ENCODE data around the gene PDZK1IP1.
"Not testable (repeated sequence)": the region's sequence is repeated elsewhere in the genome, so short reads cannot be mapped to it uniquely, and the experiment has no call there.

The PDZK1IP1 gene

DNA sequence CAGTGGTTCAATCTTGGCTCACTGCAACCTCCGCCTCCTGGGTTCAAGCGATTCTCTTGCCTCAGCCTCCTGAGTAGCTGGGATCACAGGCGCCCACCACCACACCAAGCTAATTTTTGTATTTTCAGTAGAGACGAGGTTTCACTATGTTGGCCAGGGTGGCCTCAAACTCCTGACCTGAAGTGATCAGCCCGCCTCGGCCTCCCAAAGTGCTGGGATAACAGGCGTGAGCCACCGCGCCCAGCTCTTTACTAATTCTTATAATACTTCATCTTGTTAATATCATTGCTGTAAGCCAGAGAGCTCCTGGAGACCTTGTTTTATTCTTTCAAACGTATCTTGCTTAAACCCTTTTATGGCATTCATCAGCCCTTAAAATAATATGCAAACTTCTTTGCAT is 3.7 kb upstream of the PDZK1IP1 start:
- not testable (repeated sequence) for DNase-seq

DNA sequence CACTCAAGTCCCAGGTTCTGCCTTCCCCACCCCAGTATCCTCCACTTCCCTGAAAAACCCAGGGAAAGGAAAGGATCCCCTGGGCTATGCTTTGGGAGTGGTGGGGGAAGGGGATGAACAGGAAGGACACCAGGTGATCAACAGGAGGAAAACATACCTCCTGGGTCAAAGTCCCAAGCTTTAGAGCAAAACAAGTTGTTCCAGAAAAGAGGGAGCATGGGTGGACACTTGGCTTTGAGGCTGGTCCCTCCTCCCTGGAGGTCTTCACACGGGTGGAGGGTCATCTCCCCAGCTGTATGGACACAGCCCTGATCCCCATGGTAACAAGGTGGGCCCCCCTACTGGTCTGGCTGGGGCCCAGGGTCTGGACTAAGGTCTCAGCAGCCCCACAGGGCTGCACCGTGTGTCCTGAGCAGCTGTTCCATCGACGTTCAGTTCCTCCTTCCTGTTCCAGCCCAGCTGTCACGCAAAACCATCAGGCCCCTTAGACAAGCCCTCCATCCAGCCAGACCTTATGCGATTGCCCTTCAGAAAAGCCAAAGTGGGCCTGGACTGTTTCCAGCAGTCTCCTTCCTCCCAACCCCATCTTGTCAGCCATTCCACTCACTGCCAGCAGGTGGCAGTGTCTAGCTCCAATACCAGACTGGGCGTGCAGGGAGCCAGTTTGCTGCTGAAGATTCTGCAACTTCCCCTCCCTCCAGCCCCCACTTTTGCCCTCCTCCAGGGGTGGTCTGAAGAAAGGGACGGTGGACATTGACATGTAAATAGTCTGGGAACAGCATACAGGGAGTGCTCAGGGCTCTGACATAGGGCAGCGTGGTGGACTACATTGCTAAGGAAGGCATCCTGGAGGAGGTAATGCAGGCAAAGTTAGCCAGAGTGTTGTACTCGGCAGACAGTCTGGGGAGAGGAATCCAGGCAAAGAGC is 2.9 kb upstream of the PDZK1IP1 start:
- peak; percentile 29 for DNase-seq

DNA sequence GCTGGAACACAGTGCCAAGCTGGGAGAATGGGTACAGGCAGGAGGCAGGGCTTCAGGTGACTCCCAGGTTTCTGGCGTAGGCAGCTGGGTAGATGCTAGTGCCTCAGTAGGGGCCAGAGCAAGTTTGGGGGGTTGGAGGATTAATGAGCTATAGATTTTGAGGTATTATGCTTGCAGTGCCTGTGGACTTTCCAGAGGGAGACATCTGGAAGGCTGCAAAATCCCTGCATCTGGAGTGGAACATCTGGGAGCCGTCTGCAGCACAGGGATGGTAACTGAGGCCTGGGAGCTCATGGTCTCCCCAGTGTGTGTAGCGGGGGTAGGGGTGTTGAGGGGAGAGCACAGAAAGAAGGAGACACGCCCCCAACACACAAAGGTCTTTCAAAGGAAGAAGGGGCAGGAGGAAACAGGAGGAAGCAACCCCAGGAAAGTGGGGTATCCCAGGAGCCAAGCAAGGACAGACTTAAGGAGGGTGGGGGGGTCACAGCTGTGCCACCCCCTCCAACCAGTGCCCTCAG is 2.2 kb upstream of the PDZK1IP1 start:
- DNase-seq = no peak

DNA sequence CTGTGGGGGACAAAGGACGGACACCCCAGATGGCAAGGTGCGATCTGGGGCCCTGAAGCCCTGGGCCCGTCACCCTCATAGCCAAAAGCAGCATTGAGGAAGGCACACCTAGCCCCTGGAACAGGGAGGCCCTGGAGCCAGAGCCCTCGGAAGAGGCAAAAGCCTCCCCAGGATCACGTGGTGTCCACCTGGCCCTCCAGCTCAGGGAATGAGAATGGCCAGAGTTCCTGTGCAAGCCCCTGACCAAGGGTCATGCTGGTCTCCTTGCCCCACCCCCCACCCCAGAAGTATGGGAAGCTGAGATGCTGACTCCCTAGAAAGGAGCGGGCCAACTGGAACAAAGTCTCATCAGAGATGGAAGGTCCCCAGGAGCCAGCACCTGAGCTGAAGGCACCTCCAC is 1.0 kb upstream of the PDZK1IP1 start:
- no peak for DNase-seq

DNA sequence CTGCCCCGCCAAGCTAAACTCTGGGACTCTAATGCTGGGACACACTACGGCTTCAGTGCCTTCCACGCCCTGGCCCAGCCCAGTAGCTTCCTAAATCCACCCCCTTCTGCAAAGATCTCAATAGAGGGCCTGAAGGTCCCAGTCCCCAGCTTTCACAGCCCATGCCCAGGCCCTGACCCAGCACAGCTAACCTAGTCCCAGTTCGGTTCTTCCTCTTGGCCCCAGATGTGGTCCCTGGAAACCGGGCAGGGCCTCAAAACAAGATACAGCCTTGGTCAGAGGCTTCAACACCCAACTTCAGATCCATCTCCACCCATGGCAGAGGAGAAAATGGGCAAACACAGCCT is 646 bp upstream of the PDZK1IP1 start:
- DNase-seq = no peak

DNA sequence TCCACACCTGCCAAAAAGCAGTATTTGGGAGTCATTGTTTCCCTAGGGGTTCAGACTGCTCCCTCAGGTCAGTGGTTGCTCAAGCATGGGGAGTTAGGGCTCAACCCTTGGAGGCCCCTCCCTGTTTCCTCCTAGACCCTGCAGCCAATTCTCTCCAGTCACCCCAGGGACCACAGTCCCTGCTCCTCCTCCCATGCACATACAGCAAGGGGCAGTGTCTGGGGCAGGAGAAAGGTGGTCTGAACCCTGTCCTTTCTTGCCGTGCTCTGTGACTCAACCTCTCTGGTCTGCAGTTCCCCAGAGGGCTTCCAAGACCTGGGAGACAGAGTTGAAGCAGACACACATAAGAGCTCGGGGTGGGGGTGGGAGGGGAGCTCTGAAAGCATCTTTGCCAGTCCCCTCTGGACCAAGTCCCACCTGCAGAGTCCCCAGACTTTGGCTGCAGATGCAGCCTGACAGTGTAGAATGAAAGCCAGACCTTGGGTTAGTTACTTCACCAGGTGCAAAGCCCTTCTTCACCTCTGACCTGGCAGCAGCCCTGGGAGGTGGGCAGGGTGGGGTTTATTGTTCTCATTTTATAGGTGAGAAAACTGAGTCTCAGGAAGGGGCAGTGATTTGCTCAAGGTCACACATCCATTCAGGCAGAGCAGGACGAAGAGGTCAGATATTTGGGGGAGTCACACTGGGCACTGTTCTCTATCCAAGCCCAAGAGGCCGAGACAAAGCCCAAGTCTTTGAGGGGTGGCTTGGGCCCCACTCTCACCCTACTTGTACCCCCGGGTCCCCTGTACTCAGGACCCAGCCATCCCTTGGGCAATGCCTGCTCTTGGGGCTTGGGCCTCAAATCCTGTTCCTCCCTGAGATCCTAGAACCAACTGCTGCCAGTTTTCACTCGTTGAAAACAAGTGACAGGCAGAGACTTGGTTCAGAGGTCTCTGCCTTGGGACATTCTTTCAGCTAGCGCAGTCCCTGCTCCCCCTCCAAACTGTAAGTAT is 748 bp downstream of the PDZK1IP1 start:
- DNase-seq = no peak

- no peak for DNase-seq
These were observed 1.9 kb downstream of the PDZK1IP1 start for GRCh38 chr1:47187926-47188250.

DNA sequence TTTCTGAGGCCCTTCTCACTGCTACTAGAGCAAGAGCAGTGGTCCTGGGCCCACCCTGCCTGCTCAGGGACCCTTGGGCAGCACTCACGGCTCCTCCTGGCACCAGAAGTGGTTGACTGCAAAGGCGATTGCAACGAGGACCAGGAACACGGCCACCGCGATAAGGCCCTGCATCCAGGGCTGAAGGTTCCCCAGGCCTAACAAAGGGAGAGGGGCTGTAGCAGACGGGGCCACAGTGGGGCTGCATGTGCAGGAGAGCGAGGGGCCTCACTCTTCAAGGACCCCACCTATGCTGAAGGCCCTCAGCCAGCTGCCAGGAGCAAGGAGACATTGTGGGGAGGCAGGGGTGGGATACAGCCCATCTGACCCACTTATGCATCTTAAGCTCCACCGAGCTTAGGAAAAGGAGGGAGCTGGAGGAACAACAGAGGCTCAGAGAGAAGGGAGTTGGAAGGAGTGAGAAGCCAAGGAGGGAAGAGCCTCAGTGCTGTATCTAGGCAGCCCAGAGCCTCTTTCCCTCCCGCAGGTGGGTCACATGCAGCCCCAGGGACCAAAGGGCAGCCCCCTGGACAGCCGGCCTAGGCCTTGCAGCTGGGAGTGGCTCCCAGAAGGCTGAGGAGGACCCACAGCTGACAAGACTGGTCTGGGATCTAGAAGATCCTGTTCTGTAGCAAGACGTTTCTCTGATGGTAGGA is 2.5 kb downstream of the PDZK1IP1 start:
- DNase-seq = no peak

GRCh38 chr1:47186267-47187185 is 3.3 kb downstream of the PDZK1IP1 start:
- DNase-seq = no peak

DNA sequence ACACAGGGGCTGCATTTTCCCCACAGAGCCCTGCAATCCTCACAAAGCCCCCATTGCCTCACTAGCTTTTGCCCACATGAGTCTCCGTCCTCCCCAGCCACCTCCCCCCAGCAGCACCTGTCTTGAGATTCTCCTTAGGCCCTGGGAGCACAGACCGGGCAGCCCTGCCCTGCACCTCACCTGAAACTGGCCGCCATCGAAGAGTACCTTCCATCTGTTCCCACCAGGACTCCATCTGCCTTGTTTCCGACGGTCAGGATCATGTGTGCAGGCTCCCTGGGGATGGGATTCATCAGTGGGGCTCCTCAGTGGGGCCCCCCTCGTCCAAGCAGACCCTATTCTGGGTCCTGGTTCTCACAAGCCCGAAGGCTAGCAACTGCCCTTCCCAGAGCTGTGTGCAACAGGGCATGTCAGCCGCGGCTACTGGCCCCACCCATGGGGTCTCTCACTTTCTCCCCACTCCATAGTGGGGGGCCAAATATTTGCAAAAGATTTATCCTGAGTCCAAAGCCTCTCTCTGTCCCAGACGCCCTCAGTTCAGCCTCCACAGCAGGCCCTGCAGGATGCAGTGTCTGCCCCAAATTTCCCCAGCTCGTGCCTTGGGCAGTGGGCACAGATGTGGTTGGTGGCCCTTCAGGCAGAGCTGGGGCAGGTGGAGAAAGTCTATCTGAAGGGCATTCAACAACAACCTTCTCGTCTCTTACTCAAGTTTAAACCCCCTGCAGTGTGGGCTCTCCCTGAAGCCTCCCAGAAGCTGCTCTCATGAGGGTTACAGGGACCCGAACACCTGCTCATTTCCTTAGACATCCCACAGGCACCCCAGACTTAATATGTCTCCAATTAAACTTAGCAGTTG is 4.8 kb downstream of the PDZK1IP1 start:
- no peak for DNase-seq

GRCh38 chr1:47184090-47184821 is 5.6 kb downstream of the PDZK1IP1 start:
- DNase-seq = no peak

GRCh38 chr1:47183308-47184089 is 6.3 kb downstream of the PDZK1IP1 start:
- DNase-seq = no peak

DNA sequence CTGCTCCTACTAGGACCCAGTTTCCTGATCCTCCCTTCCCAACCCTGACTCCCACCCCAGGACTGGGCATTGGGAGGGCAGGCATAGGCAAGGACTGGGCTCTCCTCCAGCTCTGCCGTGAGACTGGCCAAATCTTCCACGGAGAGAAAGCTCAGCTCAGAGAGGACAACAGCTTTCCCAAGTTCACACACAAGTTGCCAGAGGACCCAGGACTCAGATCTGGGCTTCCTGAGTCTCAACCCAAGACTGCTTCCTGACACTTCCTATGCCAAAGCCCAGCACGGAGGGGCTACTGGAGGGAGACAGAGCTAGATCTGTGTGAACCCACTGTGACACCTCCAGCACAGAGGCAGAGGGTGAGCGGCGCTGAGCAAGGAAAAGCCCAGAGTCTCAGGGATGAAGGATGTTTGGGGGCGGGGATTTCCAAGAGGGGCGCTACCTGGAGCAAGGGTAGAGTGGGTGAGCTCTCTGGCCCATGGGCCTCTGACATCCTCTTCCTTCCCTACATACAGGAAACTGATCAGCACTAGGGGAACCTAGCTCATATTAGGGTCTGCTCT is 7.1 kb downstream of the PDZK1IP1 start:
- no peak for DNase-seq

DNA sequence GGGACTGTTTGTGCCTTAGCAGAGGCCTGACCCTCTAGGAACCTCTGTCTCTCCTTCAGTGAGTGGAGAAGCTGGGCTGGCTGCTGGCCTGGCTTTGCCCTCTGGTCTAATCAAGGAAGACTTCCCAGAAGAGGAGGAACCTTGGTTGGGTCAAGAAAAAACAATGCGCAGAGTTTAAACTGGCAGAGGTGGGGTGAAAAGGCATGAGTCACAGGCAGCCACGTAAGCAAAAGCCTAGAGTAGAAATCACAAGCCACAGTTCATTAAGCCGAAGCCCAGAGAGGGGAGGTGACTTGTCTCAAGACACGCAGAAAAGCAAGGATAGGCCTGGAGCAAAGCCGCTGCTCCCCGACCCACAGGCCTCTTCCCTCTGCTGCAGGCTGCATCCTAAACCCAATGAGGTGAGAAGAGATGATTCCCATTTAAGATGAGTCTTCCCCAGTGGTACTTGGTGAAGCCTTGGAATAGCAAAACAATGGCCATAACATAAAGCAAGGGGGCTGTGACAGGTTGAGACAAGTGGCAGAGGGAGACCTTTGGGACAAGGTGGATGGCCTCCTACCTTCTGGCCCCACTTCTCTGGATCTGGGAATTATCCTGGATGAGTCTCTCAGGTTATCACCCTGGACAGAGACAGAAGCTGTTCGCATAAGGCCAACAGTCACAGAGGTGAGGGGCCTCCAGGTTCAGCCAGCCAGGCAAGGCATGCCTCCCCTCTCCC is 7.7 kb downstream of the PDZK1IP1 start:
- no peak for DNase-seq

GRCh38 chr1:47181095-47181954 is 8.5 kb downstream of the PDZK1IP1 start:
- DNase-seq = no peak

DNA sequence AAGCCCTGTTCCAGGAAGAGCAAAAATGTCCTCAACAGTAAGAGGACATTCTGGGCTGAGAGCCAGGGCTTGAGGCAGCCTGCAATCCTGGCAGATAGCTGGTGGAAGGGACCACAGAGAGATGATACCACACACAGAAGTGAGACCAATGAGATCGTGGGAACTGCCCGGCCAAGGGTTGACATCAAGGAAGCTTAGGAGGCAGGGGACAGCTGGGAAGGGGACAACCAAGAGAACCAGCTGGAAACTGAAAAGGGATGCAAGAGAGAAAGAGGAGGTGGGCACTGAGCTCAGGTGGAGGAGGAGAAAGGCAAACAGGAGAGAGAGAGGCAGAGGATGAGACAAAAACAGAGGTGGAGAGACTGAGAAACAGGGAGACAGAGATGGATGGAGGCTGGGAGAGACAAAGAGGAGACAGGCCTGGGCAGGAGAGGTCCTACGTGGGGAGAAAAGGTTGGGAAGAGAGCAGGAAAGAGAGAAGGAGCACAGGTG is 9.2 kb downstream of the PDZK1IP1 start:
- DNase-seq = no peak

GRCh38 chr1:47179988-47180563 is 9.8 kb downstream of the PDZK1IP1 start:
- no peak for DNase-seq

All from NCI-H1092 (cell line).